Measurements from ENCODE around the gene NCBP1. TPM values are rescaled to one million over a fixed set of nuclear protein-coding genes. Genes with fewer than 3 reads are reported as not detected.

The NCBP1 gene
- total and polyA plus RNA-seq, 9 donors = 8.6 to 32.0 (median 19.1) TPM

DNA sequence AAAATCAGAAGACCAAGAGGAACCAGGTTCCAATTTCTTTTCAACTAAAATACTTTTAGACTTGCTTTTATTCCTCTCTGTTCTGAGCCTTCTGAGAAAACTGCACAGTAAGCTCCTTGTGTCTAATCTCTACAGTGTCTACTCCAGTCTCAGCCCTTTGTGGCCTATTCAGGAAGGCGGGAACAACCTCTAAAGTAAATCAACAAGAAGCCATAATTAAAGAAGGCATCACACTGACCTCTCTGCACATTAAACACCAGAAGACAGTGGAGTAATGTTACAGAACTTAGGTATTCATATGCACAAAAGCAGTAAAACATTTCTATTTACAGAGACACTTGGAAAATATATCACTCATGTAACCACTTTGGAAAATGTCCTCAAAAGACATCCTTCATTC lies 48.6 kb downstream of the NCBP1 start:
- Histone ChIP-seq H3K36me3 (no peaks in the 10 kb centered on the region), H3K4me3 (no peak overlapping the region), H3K4me1 (ENCODE audit: insufficient read depth) (no peaks in the 10 kb centered on the region), H3K9me3 (no peaks in the 10 kb centered on the region), H3K27ac (no peak overlapping the region), H3K27me3 (no peaks in the 10 kb centered on the region)
- WGBS, 3 donors = 94 to 98% (median 95%) methylated on average over 1 of the region's 1 CpG
- DNase-seq = no peak
- intact Hi-C loops (cut with DNase I) = no loop called here
- TF ChIP-seq, protein P1, sequence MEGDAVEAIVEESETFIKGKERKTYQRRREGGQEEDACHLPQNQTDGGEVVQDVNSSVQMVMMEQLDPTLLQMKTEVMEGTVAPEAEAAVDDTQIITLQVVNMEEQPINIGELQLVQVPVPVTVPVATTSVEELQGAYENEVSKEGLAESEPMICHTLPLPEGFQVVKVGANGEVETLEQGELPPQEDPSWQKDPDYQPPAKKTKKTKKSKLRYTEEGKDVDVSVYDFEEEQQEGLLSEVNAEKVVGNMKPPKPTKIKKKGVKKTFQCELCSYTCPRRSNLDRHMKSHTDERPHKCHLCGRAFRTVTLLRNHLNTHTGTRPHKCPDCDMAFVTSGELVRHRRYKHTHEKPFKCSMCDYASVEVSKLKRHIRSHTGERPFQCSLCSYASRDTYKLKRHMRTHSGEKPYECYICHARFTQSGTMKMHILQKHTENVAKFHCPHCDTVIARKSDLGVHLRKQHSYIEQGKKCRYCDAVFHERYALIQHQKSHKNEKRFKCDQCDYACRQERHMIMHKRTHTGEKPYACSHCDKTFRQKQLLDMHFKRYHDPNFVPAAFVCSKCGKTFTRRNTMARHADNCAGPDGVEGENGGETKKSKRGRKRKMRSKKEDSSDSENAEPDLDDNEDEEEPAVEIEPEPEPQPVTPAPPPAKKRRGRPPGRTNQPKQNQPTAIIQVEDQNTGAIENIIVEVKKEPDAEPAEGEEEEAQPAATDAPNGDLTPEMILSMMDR (IDR thresholded peaks at IDR 0.05) = no peak
- TF ChIP-seq EP300 (IDR thresholded peaks at IDR 0.05) = no peak
- no peak for TF ChIP-seq POLR2A (IDR thresholded peaks at IDR 0.05)

GRCh38 chr9:97688654-97689053 lies 55.0 kb downstream of the NCBP1 start:
- Histone ChIP-seq H3K36me3 (no peaks in the 10 kb centered on the region), H3K27me3 (no peaks in the 10 kb centered on the region), H3K27ac (no peak overlapping the region), H3K4me3 (no peak overlapping the region), H3K9me3 (no peaks in the 10 kb centered on the region), H3K4me1 (ENCODE audit: insufficient read depth) (no peaks in the 10 kb centered on the region)
- TF ChIP-seq POLR2A (IDR thresholded peaks at IDR 0.05) = no peak
- TF ChIP-seq, protein P1 (IDR thresholded peaks at IDR 0.05) = no peak
- no peak for TF ChIP-seq EP300 (IDR thresholded peaks at IDR 0.05)
- no peak for DNase-seq
- WGBS, 3 donors = 69 to 84% (median 78%) methylated on average over 1 of the region's 1 CpG
- intact Hi-C loops (cut with DNase I) = loop anchor here in 1 of 4 donors (5.0 kb wide), 1 partner anchor 914 kb away; no protein-coding TSS in a partner anchor

- WGBS, 3 donors = 53 to 63% (median 55%) methylated on average over 4 of the region's 4 CpGs
Observed at GRCh38 chr9:97689401-97690180, 56.0 kb downstream of the NCBP1 start.

DNA sequence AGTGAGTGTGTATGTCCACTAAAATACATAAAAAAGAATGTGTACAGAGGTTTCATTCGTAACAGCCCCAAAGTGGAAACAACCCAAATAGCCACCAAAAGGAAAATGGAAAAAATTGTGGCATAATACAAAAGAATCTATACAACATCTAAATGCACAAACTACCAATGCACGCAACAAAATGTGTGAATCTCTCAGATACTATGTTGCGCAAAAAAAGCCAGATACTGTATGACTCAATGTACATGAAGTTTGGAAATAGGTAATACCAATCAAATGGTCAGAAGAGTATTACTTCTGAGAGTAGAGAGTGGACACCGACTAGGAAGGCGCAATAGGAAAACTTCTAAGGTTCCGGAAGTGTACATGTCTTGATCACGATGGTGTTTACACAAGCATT lies 61.1 kb downstream of the NCBP1 start:
- H3K4me1 ChIP-seq (ENCODE audit: insufficient read depth) = peaks cover 3% of the 10 kb centered on the region
- no peak overlapping the region for H3K4me3 ChIP-seq
- WGBS, 3 donors = 81 to 96% (median 93%) methylated on average over 7 of the region's 7 CpGs

More at GRCh38 chr9:97689401-97690180, 56.0 kb downstream of the NCBP1 start:
- Histone ChIP-seq H3K4me1 (ENCODE audit: insufficient read depth) (peaks cover 2% of the 10 kb centered on the region), H3K9me3 (no peaks in the 10 kb centered on the region), H3K27me3 (no peaks in the 10 kb centered on the region), H3K27ac (no peak overlapping the region), H3K4me3 (no peak overlapping the region), H3K36me3 (no peaks in the 10 kb centered on the region)
- TF ChIP-seq POLR2A (IDR thresholded peaks at IDR 0.05) (no peak), EP300 (IDR thresholded peaks at IDR 0.05) (no peak)
- TF ChIP-seq, protein P1 (IDR thresholded peaks at IDR 0.05) = no peak
- intact Hi-C loops (cut with DNase I) = loop anchor here in 1 of 4 donors (5.0 kb wide), 1 partner anchor 913 kb away; no protein-coding TSS in a partner anchor
- no peak for DNase-seq

More for the DNA sequence above, 61.1 kb downstream of the NCBP1 start:
- H3K9me3 ChIP-seq = no peaks in the 10 kb centered on the region
- H3K27ac ChIP-seq = no peak overlapping the region
- no peaks in the 10 kb centered on the region for H3K36me3 ChIP-seq
- intact Hi-C loops (cut with DNase I) = no loop called here
- TF ChIP-seq, protein P1 (IDR thresholded peaks at IDR 0.05) = no peak
- TF ChIP-seq EP300 (IDR thresholded peaks at IDR 0.05) (no peak), POLR2A (IDR thresholded peaks at IDR 0.05) (no peak)
- no peak for DNase-seq
- no peaks in the 10 kb centered on the region for H3K27me3 ChIP-seq
